Heart left ventricle (tissue), 16 donors: Measurements from ENCODE around the gene HIBCH. TPM values are rescaled to one million over a fixed set of nuclear protein-coding genes. Genes with fewer than 3 reads are reported as not detected.

Source experiments
- ATAC-seq, 4 donors: fragments of 200-7000 bp; cut with Tn5 transposase; one replicate each; pipeline ENCODE4 v1.9.1; 2020 to 2022; ENCODE audit warnings: moderate library complexity in 4 of 4, mild to moderate bottlenecking in 3 of 4, moderate number of reproducible peaks in 1 of 4
- DNase-seq, 5 donors: peaks; one replicate each; pipeline ENCODE4 v3.0.0-alpha.2; 2020
- H3K27ac ChIP-seq, 12 donors: fragments of 200-600 bp; sonication (generic) in 4 of 12; one replicate each; pipeline versions ENCODE4 v1.5.0 to v1.8.0; 2016 to 2022; ENCODE audit warnings: mild to moderate bottlenecking in 2 of 12
- H3K27me3 ChIP-seq, 9 donors: fragments of 200-600 bp; sonication (generic) in 2 of 9; one replicate each; pipeline versions ENCODE4 v1.5.1 to v1.8.0; 2016 to 2022; ENCODE audit warnings: mild to moderate bottlenecking in 3 of 9
- H3K36me3 ChIP-seq, 9 donors: fragments of 200-600 bp; sonication (generic) in 2 of 9; one replicate each; pipeline versions ENCODE4 v1.5.0 to v1.8.0; 2018 to 2022; ENCODE audit warnings: mild to moderate bottlenecking in 2 of 9
- H3K4me1 ChIP-seq, 12 donors: fragments of 200-600 bp; sonication (generic) in 4 of 12; one replicate each; pipeline versions ENCODE4 v1.5.0 to v1.8.0; 2016 to 2022; ENCODE audit warnings: mild to moderate bottlenecking in 3 of 12
- H3K4me3 ChIP-seq, 12 donors: fragments of 200-600 bp; sonication (generic) in 4 of 12; one replicate each; pipeline versions ENCODE4 v1.5.0 to v1.8.0; 2017 to 2022; ENCODE audit warnings: mild to moderate bottlenecking in 9 of 12, moderate library complexity in 4 of 12
- H3K9me3 ChIP-seq, 12 donors: fragments of 200-600 bp; sonication (generic) in 4 of 12; one replicate each; pipeline versions ENCODE4 v1.5.0 to v1.8.0; 2016 to 2022; ENCODE audit warnings: mild to moderate bottlenecking in 1 of 12
- CTCF ChIP-seq, 12 donors: fragments of 200-600 bp; sonication (generic) in 4 of 12; IDR thresholded peaks; one replicate each; pipeline versions ENCODE4 v1.5.0 to v1.8.0; 2018 to 2022; ENCODE audit warnings: antibody characterized with exemption in 12 of 12, mild to moderate bottlenecking in 5 of 12
- POLR2A ChIP-seq, 2 donors: fragments of 450-650 bp; IDR thresholded peaks; one replicate each; pipeline ENCODE4 v1.6.1; 2017; ENCODE audit warnings: antibody characterized with exemption in 2 of 2, mild to moderate bottlenecking in 2 of 2, moderate library complexity in 2 of 2
- WGBS, 4 donors: extraction: QIAGEN DNeasy Blood & Tissue Kit in 2 of 4; methylation state at CpG; one replicate each; pipeline versions ENCODE4 v1.1.5 to v1.1.7; 2013 to 2018; 5-methylcytosine and 5-hydroxymethylcytosine counted together
- intact Hi-C, 10 donors: fragments of 100-400 bp; cut with DNase I; formaldehyde crosslinking; loops; one replicate each; pipeline versions ENCODE4 v1.11.1 to v1.14.2; 2022
- polyA plus RNA-seq, 2 donors: library from polyadenylated mRNA; stranded (reverse); fragments of 200-250 nt; gene quantifications; one replicate each; pipeline ENCODE4 v1.2.3, GENCODE V29; 2013
- total RNA-seq, 9 donors: library from RNA; depleted of rRNA in 2 of 9; stranded (reverse); fragments of >200 nt in 2 of 9; fragmentation: NEBNext Ultra II Directional in 3 of 9; extraction: Animal tissue kit (Norgen Biotek cat#: 25700) in 3 of 9; gene quantifications; one replicate each; pipeline versions ENCODE4 v1.1.0 to v1.2.4, GENCODE V29; 2016 to 2023
- donor health status: ischemic (EF 13 %, LVEDD 7.1; RV severe dilation, severe dysfunction).
- donor health status: healthy with polysubstance abuse.
- donor health status: DM: no; HTN: yes; CAD: no.
- donor health status: DM: no; HTN: no; CAD: no.
- donor health status: ischemic (EF 25% LVEDD 6.9; RV normal size, moderate dysfunction).
- donor health status: ischemic (EF 25% LVEDD 5.7; RV mildly dilated, moderate dysfunction).
- donor health status: healthy.
- donor health status: DM: yes; HTN: yes; CAD: no.
- donor health status: ischemic (EF 35%, LVEDD 5.7; RV mildly dilated, moderate dysfunction).
- donor health status: nonischemic (EF 11% LVEDD 7.7; RV severe dilation, severe dysfunction).
- donor health status: DM: yes; HTN: yes; CAD: no.
- donor health status: PGD.
- donor health status: ischemic (EF 29% LVEDD 5.4; RV normal size, mild dysfunction).
- donor health status: nonischemic (EF 23%, LVEDD 6.1; RV moderate dilation, normal function).

Gene HIBCH
- total and polyA plus RNA-seq, 11 donors, result 7.7 to 25.3 (median 21.1) TPM

- Histone ChIP-seq H3K27me3 (no peaks in the 10 kb centered on the region), H3K4me3 (no peak overlapping the region), H3K9me3 (no peaks in the 10 kb centered on the region), H3K4me1 (peaks cover 0 to 14% (median 2%) of the 10 kb centered on the region in 12 donors), H3K27ac (no peak overlapping the region), H3K36me3 (peaks cover 0 to 55% (median 12%) of the 10 kb centered on the region in 9 donors)
- ATAC-seq (no peak), DNase-seq (no peak)
- intact Hi-C loops, result no loop called here
- TF ChIP-seq CTCF (IDR thresholded peaks at IDR 0.05) (no peak), POLR2A (IDR thresholded peaks at IDR 0.05) (no peak)
Observed at GRCh38 chr2:190202018-190202417, 117.6 kb downstream of the HIBCH start.

GRCh38 chr2:190200603-190201002 is 119.0 kb downstream of the HIBCH start:
- Histone ChIP-seq H3K27me3 (no peaks in the 10 kb centered on the region), H3K9me3 (no peaks in the 10 kb centered on the region), H3K27ac (no peak overlapping the region), H3K4me3 (no peak overlapping the region), H3K36me3 (peaks cover 0 to 51% (median 15%) of the 10 kb centered on the region in 9 donors), H3K4me1 (peaks cover 0 to 18% (median 2%) of the 10 kb centered on the region in 12 donors)
- intact Hi-C loops, result no loop called here
- ATAC-seq (no peak), DNase-seq (no peak)
- 39 to 59% (median 53%) methylated on average over 1 of the region's 1 CpG for WGBS, 4 donors
- TF ChIP-seq POLR2A (IDR thresholded peaks at IDR 0.05) (no peak), CTCF (IDR thresholded peaks at IDR 0.05) (no peak)

GRCh38 chr2:190199530-190199929 is 120.1 kb downstream of the HIBCH start:
- 31 to 54% (median 44%) methylated on average over 1 of the region's 1 CpG for WGBS, 4 donors
- no peaks in the 10 kb centered on the region for H3K9me3 ChIP-seq

GRCh38 chr2:190199109-190199508 is 120.5 kb downstream of the HIBCH start:
- intact Hi-C loops, result no loop called here
- no peaks in the 10 kb centered on the region for H3K27me3 ChIP-seq
- peaks cover 0 to 40% (median 15%) of the 10 kb centered on the region in 9 donors for H3K36me3 ChIP-seq
- TF ChIP-seq POLR2A (IDR thresholded peaks at IDR 0.05), result no peak
- TF ChIP-seq CTCF (IDR thresholded peaks at IDR 0.05), result no peak
- H3K4me3 ChIP-seq, result no peak overlapping the region
- DNase-seq (no peak), ATAC-seq (peak in 3 of 4 donors; percentile 58 to 67 (median 65))
- no peaks in the 10 kb centered on the region for H3K9me3 ChIP-seq
- WGBS, 4 donors, result 32 to 52% (median 48%) methylated on average over 2 of the region's 2 CpGs
- no peak overlapping the region for H3K27ac ChIP-seq
- H3K4me1 ChIP-seq, result peaks cover 0 to 18% (median 2%) of the 10 kb centered on the region in 12 donors

More at GRCh38 chr2:190199530-190199929, 120.1 kb downstream of the HIBCH start:
- H3K4me3 ChIP-seq, result no peak overlapping the region
- DNase-seq (no peak), ATAC-seq (peak in 1 of 4 donors; percentile 31)
- intact Hi-C loops, result no loop called here
- H3K4me1 ChIP-seq, result peaks cover 0 to 18% (median 2%) of the 10 kb centered on the region in 12 donors
- peaks cover 0 to 44% (median 15%) of the 10 kb centered on the region in 9 donors for H3K36me3 ChIP-seq
- H3K27ac ChIP-seq, result no peak overlapping the region
- TF ChIP-seq CTCF (IDR thresholded peaks at IDR 0.05) (no peak), POLR2A (IDR thresholded peaks at IDR 0.05) (no peak)
- no peaks in the 10 kb centered on the region for H3K27me3 ChIP-seq
